Stimulated activated CD4-positive, alpha-beta T cell treated with anti-CD3 and anti-CD28 coated beads, Interleukin-4, amount 100 ng/mL, for 4 hours (primary cell): Measurements from ENCODE around the gene C1orf87.

Experiments used
- DNase-seq, 2 experiments: peaks; one replicate each; pipeline ENCODE4 v3.0.0-alpha.2; 2020

Gene C1orf87

GRCh38 chr1:60055336-60055735, 18.2 kb downstream of the C1orf87 start:
- DNase-seq = no peak

GRCh38 chr1:60054374-60054773, 19.2 kb downstream of the C1orf87 start:
- DNase-seq = no peak

GRCh38 chr1:60052601-60053000, 21.0 kb downstream of the C1orf87 start:
- DNase-seq = no peak

- DNase-seq = no peak
Observed at GRCh38 chr1:60051191-60051590, 22.4 kb downstream of the C1orf87 start.

- no peak for DNase-seq
Observed at GRCh38 chr1:60049188-60049587, 24.4 kb downstream of the C1orf87 start.

GRCh38 chr1:60044881-60045280, 28.7 kb downstream of the C1orf87 start:
- no peak for DNase-seq

GRCh38 chr1:60041783-60042182, 31.8 kb downstream of the C1orf87 start:
- DNase-seq = no peak

GRCh38 chr1:60037669-60038068, 35.9 kb downstream of the C1orf87 start:
- no peak for DNase-seq

- DNase-seq = no peak
Observed at GRCh38 chr1:60036856-60037460, 36.6 kb downstream of the C1orf87 start.

GRCh38 chr1:60035921-60036320, 37.6 kb downstream of the C1orf87 start:
- DNase-seq = no peak

GRCh38 chr1:60034999-60035398, 38.6 kb downstream of the C1orf87 start:
- no peak for DNase-seq

GRCh38 chr1:60033066-60033465, 40.5 kb downstream of the C1orf87 start:
- no peak for DNase-seq

GRCh38 chr1:60031146-60031545, 42.4 kb downstream of the C1orf87 start:
- DNase-seq = no peak

- no peak for DNase-seq
Observed at GRCh38 chr1:60025552-60025951, 48.0 kb downstream of the C1orf87 start.

- no peak for DNase-seq
Observed at GRCh38 chr1:60017508-60018205, 55.9 kb downstream of the C1orf87 start.

- no peak for DNase-seq
Observed at GRCh38 chr1:60010690-60011089, 62.9 kb downstream of the C1orf87 start.

GRCh38 chr1:60008500-60008899, 65.1 kb downstream of the C1orf87 start:
- no peak for DNase-seq

GRCh38 chr1:60000625-60001024, 72.9 kb downstream of the C1orf87 start:
- DNase-seq = no peak

GRCh38 chr1:59999746-60000145, 73.8 kb downstream of the C1orf87 start:
- no peak for DNase-seq

GRCh38 chr1:59999006-59999405, 74.6 kb downstream of the C1orf87 start:
- DNase-seq = no peak

- no peak for DNase-seq
Observed at GRCh38 chr1:59997479-59998115, 76.0 kb downstream of the C1orf87 start.

GRCh38 chr1:59994302-59995198, 79.0 kb downstream of the C1orf87 start:
- no peak for DNase-seq
